Stimulated activated CD8-positive, alpha-beta memory T cell treated with anti-CD3 and anti-CD28 coated beads, Interleukin-15, amount 100 ng/mL, for 4 hours (primary cell): ENCODE results near the gene GARIN3.
A peak's percentile ranks its signal among the peaks of the same experiment; 100 is the strongest.
"Not testable (repeated sequence)": the region's sequence is repeated elsewhere in the genome, so short reads cannot be mapped to it uniquely, and the experiment has no call there.

Source experiments
- DNase-seq, 2 donors: peaks; one replicate each; pipeline ENCODE4 v3.0.0-alpha.2; 2020; ENCODE audit warnings: low read depth in 2 of 2

Gene GARIN3

DNA sequence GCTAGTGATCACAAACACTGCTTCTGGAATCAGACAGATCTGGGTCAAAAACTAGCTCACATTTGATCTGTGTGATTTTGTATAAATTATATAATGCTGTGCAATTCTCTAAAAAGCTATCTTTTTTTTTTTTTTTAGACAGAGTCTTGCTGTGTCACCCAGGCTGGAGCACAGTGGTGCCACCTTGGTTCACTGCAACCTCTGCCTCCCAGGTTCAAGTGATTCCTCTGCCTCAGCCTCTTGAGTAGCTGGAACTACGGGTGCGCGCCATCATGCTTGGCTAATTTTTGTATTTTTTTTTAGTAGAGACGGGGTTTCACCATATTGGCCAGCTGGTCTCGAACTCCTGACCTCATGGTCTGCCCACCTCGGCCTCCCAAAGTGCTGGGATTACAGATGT lies 19.1 kb upstream of the GARIN3 start:
- DNase-seq: not testable (repeated sequence)

DNA sequence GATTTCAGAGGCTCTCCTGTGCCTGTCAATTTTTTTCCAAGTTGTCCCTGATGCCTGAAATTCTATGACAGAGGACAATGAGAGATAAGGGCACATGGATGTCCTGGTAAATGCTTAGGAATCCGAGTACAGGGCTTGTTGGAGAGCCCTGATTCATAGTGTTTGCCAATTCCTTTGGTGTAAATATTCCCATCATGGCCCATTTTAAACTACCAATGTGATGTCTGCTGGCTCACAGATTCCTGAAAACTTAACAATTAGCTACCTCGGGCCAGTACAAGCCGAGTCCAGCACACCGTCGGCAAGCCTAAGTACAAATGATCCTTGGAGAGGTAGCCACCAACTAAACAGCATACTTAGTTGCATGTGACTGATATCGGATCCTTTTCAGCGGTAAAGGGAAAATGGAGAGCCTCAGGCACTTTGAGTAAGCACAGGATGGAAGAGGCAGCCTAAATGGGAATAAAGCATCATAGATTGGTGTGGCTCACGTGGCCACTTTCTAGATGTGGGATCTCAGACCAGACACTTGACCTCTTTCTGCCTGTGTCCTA lies 18.1 kb upstream of the GARIN3 start:
- no peak for DNase-seq

GRCh38 chr5:157182143-157182757 lies 16.2 kb upstream of the GARIN3 start:
- no peak for DNase-seq

GRCh38 chr5:157180374-157181264 lies 14.6 kb upstream of the GARIN3 start, which contains the start of gene ITK:
ITK (plus strand) TSS chr5:157180840; CDS start chr5:157180978, 138 bp downstream.
- DNase-seq: no peak

DNA sequence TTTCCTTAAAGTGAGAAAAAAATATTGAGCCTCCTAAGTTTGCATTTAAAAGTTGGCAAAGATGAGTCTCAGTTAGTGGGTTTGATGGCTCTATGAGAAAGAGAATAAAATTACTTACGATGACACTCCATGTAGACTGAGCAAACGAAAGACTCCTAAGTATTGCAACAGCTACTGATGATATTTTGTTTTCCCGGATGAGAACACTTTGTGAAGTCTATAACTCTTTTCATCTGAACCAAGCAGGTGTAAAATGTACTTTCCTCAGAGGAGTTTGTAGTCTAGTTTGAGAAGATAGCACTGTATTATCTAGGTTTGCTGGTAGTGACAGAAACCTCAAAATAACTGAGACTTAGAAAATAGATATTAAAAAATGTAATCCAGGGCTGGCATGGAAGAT lies 12.9 kb upstream of the GARIN3 start:
- DNase-seq: no peak

DNA sequence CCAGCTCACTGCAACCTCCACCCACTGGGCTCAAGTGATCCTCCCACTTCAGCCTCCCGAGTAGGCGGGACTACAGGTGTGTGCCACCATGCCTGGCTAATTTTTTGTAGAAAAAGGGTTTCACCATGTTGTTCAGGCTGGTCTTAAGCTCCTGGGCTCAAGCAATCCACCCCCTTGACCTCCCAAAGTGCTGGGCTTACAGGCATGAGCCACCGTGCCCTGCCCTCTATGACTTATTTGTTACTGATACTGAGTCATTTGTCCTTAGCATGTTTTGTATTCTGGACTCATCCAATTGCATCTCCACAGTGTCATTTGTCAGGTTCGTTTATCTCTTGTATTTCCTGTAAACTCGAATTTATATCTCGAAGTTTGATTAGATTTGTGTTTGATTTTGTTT lies 11.9 kb upstream of the GARIN3 start:
- no peak for DNase-seq

DNA sequence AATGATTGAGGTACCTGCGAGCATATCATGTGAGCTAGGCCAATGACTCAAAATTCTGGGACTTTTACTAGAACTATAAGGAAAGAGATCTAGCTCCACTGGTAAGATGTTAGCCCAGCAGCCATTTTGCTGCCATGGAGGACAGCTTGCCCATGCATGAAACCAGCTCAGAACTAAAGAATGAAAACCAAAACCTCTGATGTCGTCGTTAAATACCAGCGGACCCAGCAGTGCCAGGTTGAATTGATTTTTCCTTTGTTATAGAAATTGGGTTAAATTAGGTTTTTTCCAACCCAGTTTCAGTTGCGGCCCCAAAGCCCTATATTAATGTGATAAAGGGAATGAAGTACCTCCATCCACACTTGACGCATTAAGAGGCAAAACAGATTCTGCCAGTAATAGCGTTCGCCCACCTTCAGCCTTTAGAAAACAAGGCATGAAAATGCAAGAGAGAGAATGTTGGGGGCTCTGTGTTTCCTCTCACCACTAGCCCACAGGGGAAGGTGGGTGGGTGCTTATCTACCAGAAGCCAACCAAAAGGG lies 9.1 kb upstream of the GARIN3 start:
- no peak for DNase-seq

DNA sequence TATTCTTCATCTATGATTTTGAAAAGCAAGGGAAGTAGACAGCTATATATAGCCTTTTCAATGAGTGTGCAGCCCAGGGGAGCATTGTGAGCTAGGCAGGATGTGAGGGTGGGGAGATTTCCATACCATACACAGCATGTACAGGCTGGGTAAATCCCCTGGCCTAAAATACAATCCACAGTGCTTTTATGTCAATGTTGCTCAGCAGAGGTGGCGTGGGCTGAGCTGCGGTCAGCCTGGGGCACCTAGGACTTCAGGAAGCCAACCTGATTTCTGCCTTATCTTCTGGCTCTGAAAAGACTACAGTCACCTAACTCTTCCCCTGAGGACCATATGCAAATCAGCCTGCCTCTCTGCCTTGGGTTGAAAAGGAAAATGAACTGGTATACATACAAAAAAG lies 6.3 kb upstream of the GARIN3 start:
- DNase-seq: peak; percentile 76 to 88

DNA sequence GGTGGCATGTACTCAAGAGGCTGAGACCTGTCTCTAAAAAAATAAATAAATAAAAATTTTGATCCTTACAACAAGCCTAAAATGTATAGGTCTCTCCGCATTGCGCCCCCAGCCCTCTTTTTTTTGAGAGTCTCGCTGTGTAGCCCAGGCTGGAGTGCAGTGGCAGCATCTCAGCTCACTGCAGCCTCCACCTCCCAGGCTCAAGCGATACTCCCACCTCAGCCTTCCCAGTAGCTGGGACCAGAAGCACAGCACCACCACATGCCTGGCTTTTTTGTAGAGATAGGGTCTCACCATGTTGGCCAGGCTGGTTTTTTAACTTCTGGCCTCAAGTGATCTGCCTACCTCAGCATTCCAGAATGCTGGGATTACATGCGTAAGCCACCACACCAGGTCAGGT lies 2.2 kb upstream of the GARIN3 start:
- DNase-seq: no peak

DNA sequence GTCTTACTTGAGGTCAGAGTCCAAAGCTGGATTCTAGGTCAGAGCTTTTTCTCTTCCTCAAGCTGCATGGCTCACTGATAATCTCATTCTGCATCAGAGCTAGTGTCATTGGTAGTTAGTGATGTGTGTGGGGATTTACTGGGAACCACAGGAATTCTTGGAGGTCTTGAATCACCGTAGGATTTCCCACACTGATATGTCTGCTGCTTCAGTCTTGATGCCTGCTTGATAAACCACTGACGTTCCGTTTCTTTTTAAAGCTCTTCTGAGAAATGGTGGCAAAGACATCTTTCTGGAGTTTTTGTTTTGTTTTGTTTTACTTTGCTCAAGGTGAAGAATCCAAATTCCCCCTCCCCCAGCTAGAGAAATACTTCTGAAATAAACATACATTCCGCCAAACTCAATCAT lies 1.2 kb upstream of the GARIN3 start:
- no peak for DNase-seq

DNA sequence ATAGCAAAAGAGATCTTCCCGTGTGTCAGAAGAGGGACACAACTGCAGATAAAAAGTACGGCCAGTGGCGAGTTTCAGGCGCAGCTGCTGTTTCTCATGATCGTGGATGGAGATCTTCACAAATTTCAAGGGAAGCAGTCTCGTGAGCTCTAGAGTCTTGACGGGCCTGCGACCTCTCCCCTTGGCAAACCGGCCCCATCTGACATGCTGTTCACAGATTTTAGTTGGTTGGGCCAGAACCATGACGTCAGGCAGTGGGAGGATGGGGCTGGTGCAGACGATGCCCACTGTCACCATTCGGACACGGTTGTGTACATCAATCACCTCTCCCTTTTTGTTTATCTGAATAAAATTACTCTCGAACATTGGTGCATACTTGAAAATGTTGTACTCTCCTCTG lies 396 bp downstream of the GARIN3 start:
- DNase-seq: no peak

DNA sequence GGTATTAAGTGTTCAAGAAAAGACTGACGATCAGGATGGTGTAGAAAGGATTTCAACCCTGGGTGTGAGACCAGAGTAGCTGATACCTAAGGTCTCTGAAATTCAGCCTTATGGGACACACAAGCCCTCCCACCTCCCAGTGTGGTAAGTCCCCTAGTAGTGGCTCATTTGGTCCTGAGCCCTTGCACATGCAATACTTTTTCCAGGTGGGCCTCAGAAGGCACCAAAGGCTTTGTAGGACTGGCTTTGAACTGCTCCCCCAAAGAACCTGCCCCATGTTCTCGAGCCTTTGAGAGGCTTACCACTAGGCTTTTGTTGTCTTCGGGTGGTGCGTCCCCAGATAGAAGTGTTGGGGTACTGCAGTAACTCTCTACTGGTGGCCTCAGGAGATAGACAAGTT lies 803 bp downstream of the GARIN3 start:
- no peak for DNase-seq

- no peak for DNase-seq
Measured at GRCh38 chr5:157164521-157164920, 1.5 kb downstream of the GARIN3 start.

DNA sequence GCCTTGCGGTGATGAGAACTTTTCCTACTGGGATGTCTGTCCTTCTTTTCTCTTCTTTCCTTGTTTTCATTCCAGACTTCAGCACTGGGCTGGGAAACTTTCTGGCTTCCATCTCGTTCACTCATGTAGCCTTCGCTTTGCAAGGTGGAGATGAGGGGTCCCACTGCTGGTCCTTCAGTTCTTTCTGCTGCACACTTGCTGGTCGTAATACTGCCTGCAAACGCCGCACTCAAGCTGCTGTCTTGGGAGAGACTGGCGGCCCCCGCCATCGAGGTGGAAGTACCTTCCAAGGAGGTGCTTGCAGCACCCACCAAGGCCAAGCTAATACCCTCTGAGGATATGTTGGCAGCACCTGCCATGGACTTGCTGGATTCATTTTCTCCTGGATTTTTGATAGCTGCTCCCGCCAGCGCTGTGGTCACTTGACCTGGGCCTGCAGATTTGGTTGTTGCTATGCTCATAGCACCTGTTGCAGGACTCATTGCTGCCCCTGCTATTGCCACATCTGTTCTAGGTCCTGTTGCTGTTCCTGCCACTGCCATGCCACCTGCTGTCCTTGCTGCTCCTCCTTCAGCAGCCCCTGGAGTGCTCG lies 3.0 kb downstream of the GARIN3 start:
- DNase-seq: no peak

DNA sequence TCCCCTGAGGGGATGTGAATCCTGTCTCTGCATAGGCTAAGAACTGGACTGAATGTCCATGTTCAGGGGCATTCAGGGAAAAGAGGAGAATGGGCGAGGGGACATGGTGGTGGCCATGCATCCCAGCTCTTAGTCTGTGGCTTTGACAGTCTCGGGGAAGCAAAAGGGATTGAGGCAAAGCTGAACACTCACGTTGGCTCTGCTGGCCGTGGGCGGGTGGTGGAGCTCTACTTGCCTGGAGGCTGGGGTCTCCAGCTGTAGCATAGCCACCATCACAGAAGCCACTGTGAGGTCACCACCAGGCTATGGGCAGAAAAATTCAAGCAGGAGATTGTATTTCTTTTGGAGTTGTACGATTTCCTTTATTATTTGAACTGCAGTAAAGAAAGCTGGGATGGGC lies 4.1 kb downstream of the GARIN3 start:
- DNase-seq: no peak

GRCh38 chr5:157160001-157160400 lies 6.1 kb downstream of the GARIN3 start:
- no peak for DNase-seq

- no peak for DNase-seq
Measured at GRCh38 chr5:157159209-157159751, 6.8 kb downstream of the GARIN3 start.

- no peak for DNase-seq
Measured at GRCh38 chr5:157157293-157157891, 8.7 kb downstream of the GARIN3 start.

DNA sequence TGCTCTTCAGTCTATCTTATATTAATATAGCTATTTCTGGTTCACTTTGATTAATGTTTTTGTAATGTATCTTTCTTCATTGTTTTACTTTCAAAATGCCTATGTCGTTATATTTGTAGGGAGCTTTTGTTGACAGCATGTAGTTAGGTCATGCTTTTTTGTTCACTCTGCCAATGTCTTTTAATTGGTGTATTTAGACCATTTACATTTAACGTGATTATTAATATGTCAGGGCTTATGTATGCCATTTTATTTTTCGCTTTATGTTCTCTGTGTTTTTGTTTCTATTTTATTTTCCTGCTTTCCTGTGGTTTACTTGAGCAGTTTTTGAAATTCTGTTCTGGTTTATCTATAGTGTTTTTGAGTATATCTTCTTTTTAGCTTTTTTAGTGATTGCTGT lies 10.8 kb downstream of the GARIN3 start:
- no peak for DNase-seq

DNA sequence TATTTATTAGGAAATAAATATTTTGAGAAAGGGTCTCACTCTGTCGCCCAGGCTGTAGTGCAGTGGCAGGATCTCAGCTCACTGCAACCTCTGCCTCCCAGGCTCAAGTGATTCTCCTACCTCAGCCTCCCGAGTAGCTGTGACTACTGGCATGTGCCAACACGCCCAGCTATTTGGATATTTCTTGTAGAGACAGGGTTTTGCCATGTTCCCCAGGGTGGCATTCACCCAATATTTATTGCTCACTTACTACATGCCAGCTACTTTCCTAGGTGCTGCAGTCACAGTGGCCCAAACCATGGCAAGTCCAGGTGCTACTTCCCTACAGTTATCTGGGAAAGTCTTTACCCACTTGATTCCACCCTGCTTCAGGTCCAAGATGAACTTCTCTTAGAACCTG lies 15.1 kb downstream of the GARIN3 start:
- no peak for DNase-seq

GRCh38 chr5:157148734-157149615 lies 17.1 kb downstream of the GARIN3 start:
- peak; percentile 44 to 77 for DNase-seq
